Endothelial cell of umbilical vein (primary cell): ENCODE data around the gene TUBD1. TPM values are rescaled to one million over a fixed set of nuclear protein-coding genes. Genes with fewer than 3 reads are reported as not detected.
"Not testable (repeated sequence)": the region's sequence is repeated elsewhere in the genome, so short reads cannot be mapped to it uniquely, and the experiment has no call there.

Experiments used
- BruUV-seq: library from RNA; stranded (reverse); fragments of 400-500 nt; replicated peaks from 2 replicates; lab custom pipeline; 2021; lab: Mats Ljungman, UMichigan
- CTCF ChIA-PET: fragments of 300-600, 350-600 bp; sonication (Branson Sonifier 250); formaldehyde crosslinking; loops from one replicate; lab custom pipeline; 2021; ENCODE audit warnings: antibody characterized with exemption, inconsistent platforms; lab: Charles Lee
- POLR2A ChIA-PET: fragments of 300-600, 350-600 bp; sonication (Branson Sonifier 250); formaldehyde crosslinking; loops from one replicate; lab custom pipeline; 2021; ENCODE audit warnings: antibody characterized with exemption, inconsistent platforms; lab: Charles Lee
- DNase-seq: peaks from one replicate; pipeline ENCODE4 v3.0.0-alpha.2; 2011; ENCODE audit warnings: low read depth, low spot score
- FAIRE-seq: peaks from 2 replicates; lab custom pipeline; 2011; peaks lifted over from hg19 to GRCh38; lab: Jason Lieb, UNC
- H2AFZ ChIP-seq: 2 replicates; pipeline ENCODE4 v1.6.0; 2012; ENCODE audit warnings: low read depth, low read length, control low read depth, inconsistent platforms
- H3K27ac ChIP-seq: 2 replicates; pipeline ENCODE4 v1.5.1; 2011; ENCODE audit warnings: low read depth, mild to moderate bottlenecking, control low read depth, low read length, moderate library complexity; ENCODE audit not compliant: insufficient read depth
- H3K27me3 ChIP-seq, 2 experiments: 2 replicates each; pipeline versions ENCODE4 v1.6.0 to v1.6.1; 2011; ENCODE audit warnings: low read length in 2 of 2, mixed read lengths in 1 of 2; ENCODE audit not compliant: control insufficient read depth in 2 of 2, insufficient read depth in 2 of 2
- H3K36me3 ChIP-seq, 2 experiments: 2 replicates in 1 of 2; 3 replicates in 1 of 2; pipeline ENCODE4 v1.5.1; 2011; ENCODE audit warnings: low read length in 2 of 2, mild to moderate bottlenecking in 1 of 2, moderate library complexity in 1 of 2; ENCODE audit not compliant: control insufficient read depth in 2 of 2, insufficient read depth in 2 of 2; ENCODE audit errors: extremely low read depth in 1 of 2
- H3K4me1 ChIP-seq: 3 replicates; pipeline ENCODE4 v1.5.1; 2011; ENCODE audit warnings: mild to moderate bottlenecking, low read length; ENCODE audit not compliant: control insufficient read depth, insufficient read depth; ENCODE audit errors: extremely low read depth
- H3K4me2 ChIP-seq: 2 replicates; pipeline ENCODE4 v1.6.1; 2011; ENCODE audit warnings: low read length, control low read depth, mixed read lengths; ENCODE audit not compliant: insufficient read depth
- H3K4me3 ChIP-seq, 3 experiments: fragments of 200-600 bp in 1 of 3; sonication (generic), shearing (Covaris generic) in 1 of 3; replicated peaks in 1 of 3; 2 replicates each; pipeline ENCODE4 v1.5.1; 2011 to 2016; ENCODE audit warnings: control low read depth in 3 of 3, low read length in 3 of 3, mild to moderate bottlenecking in 2 of 3, inconsistent platforms in 1 of 3, low read depth in 1 of 3, moderate library complexity in 1 of 3; ENCODE audit not compliant: insufficient read depth in 1 of 3
- H3K79me2 ChIP-seq: 2 replicates; pipeline ENCODE4 v1.6.0; 2012; ENCODE audit warnings: low read length, inconsistent platforms; ENCODE audit not compliant: control insufficient read depth, insufficient read depth
- H3K9ac ChIP-seq: replicated peaks from 2 replicates; pipeline ENCODE3; 2011; ENCODE audit warnings: low read length, control low read depth; ENCODE audit not compliant: insufficient read depth; ENCODE audit errors: extremely low read depth
- H3K9me1 ChIP-seq: replicated peaks from 3 replicates; pipeline ENCODE4 v1.6.0; 2011; ENCODE audit warnings: mild to moderate bottlenecking, low read length; ENCODE audit not compliant: control insufficient read depth, insufficient read depth; ENCODE audit errors: extremely low read depth
- H3K9me3 ChIP-seq: replicated peaks from 2 replicates; pipeline ENCODE4 v1.5.1; 2012; ENCODE audit warnings: low read length, inconsistent platforms; ENCODE audit not compliant: control insufficient read depth, insufficient read depth
- H4K20me1 ChIP-seq: replicated peaks from 2 replicates; pipeline ENCODE3; 2011; ENCODE audit warnings: mild to moderate bottlenecking, low read length; ENCODE audit not compliant: control insufficient read depth, insufficient read depth; ENCODE audit errors: extremely low read depth
- EZH2 ChIP-seq: IDR thresholded peaks from 2 replicates; pipeline ENCODE4 v1.6.1; 2012; ENCODE audit warnings: borderline replicate concordance, low read depth, mild to moderate bottlenecking, moderate library complexity, low read length, inconsistent platforms; ENCODE audit not compliant: severe bottlenecking
- FOS ChIP-seq: IDR thresholded peaks from 2 replicates; pipeline ENCODE4 v1.6.1; 2011; ENCODE audit warnings: mild to moderate bottlenecking, low read length, moderate library complexity, borderline replicate concordance; ENCODE audit not compliant: insufficient read depth
- GATA2 ChIP-seq: IDR thresholded peaks from 2 replicates; pipeline ENCODE4 v1.7.0; 2011; ENCODE audit warnings: low read depth, mild to moderate bottlenecking, moderate library complexity, mixed read lengths, low read length; ENCODE audit not compliant: insufficient read length, insufficient read depth
- JUN ChIP-seq: IDR thresholded peaks from 2 replicates; pipeline ENCODE4 v1.6.1; 2011; ENCODE audit warnings: borderline replicate concordance, low read depth; ENCODE audit not compliant: insufficient read length, insufficient read depth
- MYC ChIP-seq: IDR thresholded peaks from one replicate; pipeline ENCODE4 v1.6.1; 2011; ENCODE audit warnings: mild to moderate bottlenecking, low read depth, low read length
- POLR2A ChIP-seq: IDR thresholded peaks from 2 replicates; pipeline ENCODE4 v1.6.1; 2012; ENCODE audit warnings: low read depth, mild to moderate bottlenecking, control low read depth, low read length
- POLR2AphosphoS5 ChIP-seq: IDR thresholded peaks from 2 replicates; pipeline ENCODE4 v1.6.1; 2012; ENCODE audit warnings: low read depth, mild to moderate bottlenecking, control low read depth, low read length, moderate library complexity; ENCODE audit not compliant: insufficient read depth
- dilution Hi-C: fragments of 300-500 bp; cut with MboI; formaldehyde crosslinking; loops from one replicate; pipeline ENCODE4 v1.15.0; 2019; ENCODE audit warnings: low sequenced_read_pairs; ENCODE audit not compliant: extremely low pct_ligation_motif_present
- intact Hi-C: fragments of 100-400 bp; cut with micrococcal nuclease; formaldehyde crosslinking; loops from one replicate; pipeline ENCODE4 v1.10.0; 2022
- polyA plus RNA-seq, 4 experiments: library from polyadenylated mRNA; depleted of rRNA in 3 of 4; stranded (reverse) in 3 of 4; unstranded in 1 of 4; fragments of >200 nt; gene quantifications; 2 replicates each; pipeline versions ENCODE4 v1.2.1 to v1.2.3, GENCODE V29; 2011 to 2012; ENCODE audit warnings: missing spikeins in 1 of 4
- total RNA-seq: library from RNA; stranded (reverse); gene quantifications from 2 replicates; pipeline ENCODE4 v1.2.3, GENCODE V29; 2021
- TF ChIP-seq, protein P1 (sequence below), 2 donors: IDR thresholded peaks; 1 replicate in 1 of 2; 2 replicates in 1 of 2; pipeline ENCODE4 v1.5.1; 2011; ENCODE audit warnings: low read length in 2 of 2, mild to moderate bottlenecking in 2 of 2, moderate library complexity in 2 of 2, control low read depth in 1 of 2, inconsistent platforms in 1 of 2, low read depth in 1 of 2; ENCODE audit not compliant: insufficient read depth in 1 of 2; ENCODE audit errors: extremely low read depth in 1 of 2
- TF ChIP-seq, protein P2 (sequence below): IDR thresholded peaks from 2 replicates; pipeline ENCODE4 v1.6.1; 2011; ENCODE audit not compliant: insufficient read depth, insufficient read length

TUBD1 gene
- total and polyA plus RNA-seq, 2 donors (not counting 3 experiments of a cell fraction or from before 2014, with no cell fraction given), result 4.9 to 11.3 TPM

DNA sequence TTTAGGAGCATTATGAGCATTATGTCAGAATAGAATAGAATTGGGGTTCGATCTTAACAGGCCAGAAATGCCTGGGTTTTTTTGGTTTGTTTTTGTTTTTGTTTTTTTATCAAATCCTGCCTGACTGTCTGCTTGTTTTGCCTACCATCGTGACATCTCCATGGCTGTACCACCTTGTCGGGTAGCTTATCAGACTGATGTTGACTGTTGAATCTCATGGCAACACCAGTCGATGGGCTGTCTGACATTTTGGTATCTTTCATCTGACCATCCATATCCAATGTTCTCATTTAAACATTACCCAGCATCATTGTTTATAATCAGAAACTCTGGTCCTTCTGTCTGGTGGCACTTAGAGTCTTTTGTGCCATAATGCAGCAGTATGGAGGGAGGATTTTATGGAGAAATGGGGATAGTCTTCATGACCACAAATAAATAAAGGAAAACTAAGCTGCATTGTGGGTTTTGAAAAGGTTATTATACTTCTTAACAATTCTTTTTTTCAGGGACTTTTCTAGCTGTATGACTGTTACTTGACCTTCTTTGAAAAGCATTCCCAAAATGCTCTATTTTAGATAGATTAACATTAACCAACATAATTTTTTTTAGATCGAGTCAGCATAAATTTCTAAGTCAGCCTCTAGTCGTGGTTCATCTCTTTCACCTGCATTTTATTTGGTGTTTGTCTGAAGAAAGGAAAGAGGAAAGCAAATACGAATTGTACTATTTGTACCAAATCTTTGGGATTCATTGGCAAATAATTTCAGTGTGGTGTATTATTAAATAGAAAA is 51.5 kb downstream of the TUBD1 start:
- dilution Hi-C loops, intact Hi-C loops, FAIRE-seq, H3K9me3 ChIP-seq, H3K27me3 ChIP-seq, H4K20me1 ChIP-seq, BruUV-seq, H2AFZ ChIP-seq, H3K9me1 ChIP-seq: not testable (repeated sequence)
- Histone ChIP-seq H3K79me2 (peaks cover 40% of the 10 kb centered on the region), H3K27ac (peak overlapping the region; percentile 100), H3K36me3 (peaks cover 5 to 14% of the 10 kb centered on the region in 2 experiments), H3K4me1 (peaks cover 18% of the 10 kb centered on the region), H3K9ac (peak overlapping the region; percentile 100), H3K4me2 (peak overlapping the region; percentile 94), H3K4me3 (peak overlapping the region; percentile 76 to 100 (median 99))
- ChIA-PET POLR2A (interaction anchor here (0.7 to 12.6 kb wide), 7 partner anchors 12 to 93 kb away, joined by 3 to 224 read pairs (median 4); no protein-coding TSS in a partner anchor), CTCF (interaction anchor here (1.6 to 8.5 kb wide), 2 partner anchors 17 to 88 kb away, joined by 4 to 110 read pairs; no protein-coding TSS in a partner anchor)
- DNase-seq, result peak; percentile 44
- TF ChIP-seq POLR2A, result peak; percentile 20
- peak; percentile 44 for TF ChIP-seq POLR2AphosphoS5

DNA sequence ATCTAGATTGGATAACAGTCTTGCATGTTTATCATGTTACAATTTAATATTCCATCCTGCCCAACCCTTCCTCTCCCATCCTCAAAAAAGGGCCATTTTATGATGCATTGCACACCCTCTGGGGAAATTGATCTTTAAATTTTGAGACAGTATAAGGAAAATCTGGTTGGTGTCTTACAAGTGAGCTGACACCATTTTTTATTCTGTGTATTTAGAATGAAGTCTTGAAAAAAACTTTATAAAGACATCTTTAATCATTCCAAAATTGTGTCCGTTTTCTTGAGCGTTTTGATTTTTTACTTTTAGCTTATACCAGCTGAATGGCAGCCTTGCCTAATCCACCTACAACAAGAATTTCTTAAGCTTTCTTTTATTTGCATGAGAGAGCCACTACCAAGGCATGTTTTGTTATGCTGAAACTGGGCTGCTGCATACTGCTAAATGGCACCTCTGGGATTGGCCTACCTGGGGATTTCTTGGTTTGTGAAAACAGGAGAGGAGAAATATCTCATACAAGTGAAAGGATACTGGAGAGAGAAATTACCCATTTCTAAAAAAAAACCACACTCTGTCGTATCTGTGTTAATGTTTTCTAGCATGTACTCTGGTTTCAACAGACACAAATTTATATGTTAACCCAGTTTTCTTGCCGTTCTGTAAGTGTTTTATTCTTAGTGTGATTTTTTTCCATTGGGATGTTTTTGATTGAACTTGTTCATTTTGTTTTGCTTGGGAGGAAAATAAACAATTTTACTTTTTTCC is 52.2 kb downstream of the TUBD1 start:
- DNase-seq (peak; percentile 40), FAIRE-seq (no peak)
- peak overlapping the region; percentile 100 for H3K27ac ChIP-seq
- H3K36me3 ChIP-seq, result peaks cover 5 to 14% of the 10 kb centered on the region in 2 experiments
- H4K20me1 ChIP-seq, result no peaks in the 10 kb centered on the region
- H3K4me3 ChIP-seq, result peak overlapping the region; percentile 76 to 100 (median 99)
- peak overlapping the region; percentile 94 for H3K4me2 ChIP-seq
- no peaks in the 10 kb centered on the region for H3K9me1 ChIP-seq
- dilution Hi-C loops (no loop called here), intact Hi-C loops (no loop called here)
- H3K9ac ChIP-seq, result peak overlapping the region; percentile 100
- TF ChIP-seq MYC (no peak), EZH2 (no peak), FOS (no peak), JUN (no peak), POLR2A (peak; percentile 79), POLR2AphosphoS5 (peak; percentile 63), GATA2 (no peak)
- TF ChIP-seq, protein P1, sequence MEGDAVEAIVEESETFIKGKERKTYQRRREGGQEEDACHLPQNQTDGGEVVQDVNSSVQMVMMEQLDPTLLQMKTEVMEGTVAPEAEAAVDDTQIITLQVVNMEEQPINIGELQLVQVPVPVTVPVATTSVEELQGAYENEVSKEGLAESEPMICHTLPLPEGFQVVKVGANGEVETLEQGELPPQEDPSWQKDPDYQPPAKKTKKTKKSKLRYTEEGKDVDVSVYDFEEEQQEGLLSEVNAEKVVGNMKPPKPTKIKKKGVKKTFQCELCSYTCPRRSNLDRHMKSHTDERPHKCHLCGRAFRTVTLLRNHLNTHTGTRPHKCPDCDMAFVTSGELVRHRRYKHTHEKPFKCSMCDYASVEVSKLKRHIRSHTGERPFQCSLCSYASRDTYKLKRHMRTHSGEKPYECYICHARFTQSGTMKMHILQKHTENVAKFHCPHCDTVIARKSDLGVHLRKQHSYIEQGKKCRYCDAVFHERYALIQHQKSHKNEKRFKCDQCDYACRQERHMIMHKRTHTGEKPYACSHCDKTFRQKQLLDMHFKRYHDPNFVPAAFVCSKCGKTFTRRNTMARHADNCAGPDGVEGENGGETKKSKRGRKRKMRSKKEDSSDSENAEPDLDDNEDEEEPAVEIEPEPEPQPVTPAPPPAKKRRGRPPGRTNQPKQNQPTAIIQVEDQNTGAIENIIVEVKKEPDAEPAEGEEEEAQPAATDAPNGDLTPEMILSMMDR (IDR thresholded peaks at IDR 0.05; ENCODE audit: extremely low read depth in 1 of 2, insufficient read depth in 1 of 2, low read depth in 1 of 2, low read length in 2 of 2), result no peak
- TF ChIP-seq, protein P2, sequence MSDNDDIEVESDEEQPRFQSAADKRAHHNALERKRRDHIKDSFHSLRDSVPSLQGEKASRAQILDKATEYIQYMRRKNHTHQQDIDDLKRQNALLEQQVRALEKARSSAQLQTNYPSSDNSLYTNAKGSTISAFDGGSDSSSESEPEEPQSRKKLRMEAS, result no peak
- H3K4me1 ChIP-seq, result peaks cover 14% of the 10 kb centered on the region
- no peak overlapping the region for H2AFZ ChIP-seq
- H3K9me3 ChIP-seq, result no peaks in the 10 kb centered on the region
- peaks cover 44% of the 10 kb centered on the region for H3K79me2 ChIP-seq
- ChIA-PET POLR2A (interaction anchor here (0.9 to 12.6 kb wide), 6 partner anchors 44 to 92 kb away, joined by 3 to 224 read pairs (median 4); no protein-coding TSS in a partner anchor), CTCF (interaction anchor here (1.6 to 8.5 kb wide), 2 partner anchors 18 to 87 kb away, joined by 4 to 110 read pairs; no protein-coding TSS in a partner anchor)
- no peaks in the 10 kb centered on the region for H3K27me3 ChIP-seq
- no TSS peak for BruUV-seq
